H1 (cell line): ENCODE measurements around the gene CACNG8. TPM values are rescaled to one million over a fixed set of nuclear protein-coding genes. Genes with fewer than 3 reads are reported as not detected.

ENCODE experiments used
- RAD21 ChIP-seq, 2 experiments: IDR thresholded peaks in 1 of 2; conservative IDR thresholded peaks in 1 of 2; 2 replicates each; pipeline ENCODE4 v1.6.1; 2011; ENCODE audit warnings: low read depth in 2 of 2, low read length in 2 of 2, improper control_type of control experiment in 1 of 2, inconsistent platforms in 1 of 2, mild to moderate bottlenecking in 1 of 2, moderate library complexity in 1 of 2
- TAF1 ChIP-seq: IDR thresholded peaks from 2 replicates; pipeline ENCODE4 v1.6.1; 2011; ENCODE audit warnings: mild to moderate bottlenecking, low read depth, low read length
- polyA plus RNA-seq, 7 experiments: library from polyadenylated mRNA; depleted of rRNA in 3 of 7; stranded (reverse) in 5 of 7; unstranded in 2 of 7; fragments of >200 nt in 5 of 7; fragments of 200-250 nt in 2 of 7; gene quantifications; 1 replicate in 5 of 7; 2 replicates in 1 of 7; 4 replicates in 1 of 7; pipeline versions ENCODE4 v1.2.1 to v1.2.3, GENCODE V29; 2011 to 2013; ENCODE audit warnings: missing spikeins in 2 of 7, mixed read lengths in 2 of 7
- total RNA-seq: library from RNA; stranded (reverse); fragmentation: NEBNext Ultra II Directional; extraction: Animal tissue kit (Norgen Biotek cat#: 25700); gene quantifications from 2 replicates; pipeline ENCODE4 v1.2.1, GENCODE V29; 2021

Gene CACNG8
- total and polyA plus RNA-seq, 2 of the 8 experiments (the other 6 are each of a cell fraction or from before 2014, with no cell fraction given) = 0.41 to 4.5 TPM

GRCh38 chr19:53993448-53993847 is 30.7 kb downstream of the CACNG8 start (continued):
- TF ChIP-seq TAF1 = no peak
- no peak for TF ChIP-seq RAD21 (IDR thresholded peaks at IDR 0.05 in 1 of 2, conservative IDR thresholded peaks at IDR 0.05 in 1 of 2; ENCODE audit: low read depth in 2 of 2, low read length in 2 of 2)
- TF ChIP-seq, all 59 proteins: peak for 0
